DND-41 (cell line): ENCODE results near the gene CASR.

ENCODE experiments used
- ATAC-seq: fragments of 200-7000 bp; cut with Tn5 transposase; 3 replicates; pipeline ENCODE4 v1.9.1; 2021; ENCODE audit warnings: low read depth; ENCODE audit not compliant: insufficient read depth
- DNase-seq: peaks from one replicate; pipeline ENCODE4 v3.0.0-alpha.2; 2020
- H2AFZ ChIP-seq: 2 replicates; pipeline ENCODE4 v1.6.0; 2012; ENCODE audit warnings: low read depth, low read length
- H3K27ac ChIP-seq: 2 replicates; pipeline ENCODE4 v1.5.1; 2012; ENCODE audit warnings: low read length, inconsistent platforms
- H3K27me3 ChIP-seq: fragments of 200-600 bp; sonication (generic); 2 replicates; pipeline ENCODE4 v1.6.0; 2012; ENCODE audit warnings: low read length, mild to moderate bottlenecking, inconsistent platforms; ENCODE audit not compliant: insufficient read depth, poor library complexity
- H3K36me3 ChIP-seq: 2 replicates; pipeline ENCODE4 v1.5.1; 2012; ENCODE audit warnings: low read length, inconsistent platforms; ENCODE audit not compliant: insufficient read depth
- H3K4me1 ChIP-seq: 2 replicates; pipeline ENCODE4 v1.5.1; 2012; ENCODE audit warnings: mild to moderate bottlenecking, low read length; ENCODE audit not compliant: insufficient read depth
- H3K4me2 ChIP-seq: 2 replicates; pipeline ENCODE4 v1.6.0; 2012; ENCODE audit warnings: mild to moderate bottlenecking, moderate library complexity, low read length, inconsistent platforms; ENCODE audit not compliant: insufficient read depth
- H3K4me3 ChIP-seq, 2 experiments: fragments of 200-600 bp in 1 of 2; shearing (Covaris generic) in 1 of 2; 2 replicates each; pipeline ENCODE4 v1.5.1; 2012 to 2016; ENCODE audit warnings: inconsistent platforms in 2 of 2, low read length in 2 of 2, mild to moderate bottlenecking in 2 of 2, low read depth in 1 of 2, moderate library complexity in 1 of 2
- H3K79me2 ChIP-seq: 2 replicates; pipeline ENCODE4 v1.6.0; 2012; ENCODE audit warnings: low read length, inconsistent platforms; ENCODE audit not compliant: insufficient read depth
- H3K9ac ChIP-seq: 2 replicates; pipeline ENCODE4 v1.6.0; 2012; ENCODE audit warnings: low read depth, mild to moderate bottlenecking, inconsistent platforms, low read length, moderate library complexity
- H3K9me3 ChIP-seq: 2 replicates; pipeline ENCODE4 v1.5.1; 2012; ENCODE audit warnings: low read length, moderate library complexity, mild to moderate bottlenecking, inconsistent platforms; ENCODE audit not compliant: insufficient read depth, severe bottlenecking
- H4K20me1 ChIP-seq: 2 replicates; pipeline ENCODE4 v1.6.0; 2012; ENCODE audit warnings: low read length; ENCODE audit not compliant: insufficient read depth
- CTCF ChIP-seq: IDR thresholded peaks from 2 replicates; pipeline ENCODE4 v1.5.1; 2012; ENCODE audit warnings: borderline replicate concordance, low read length, moderate library complexity, mild to moderate bottlenecking; ENCODE audit not compliant: poor library complexity, severe bottlenecking; ENCODE audit errors: extremely low read depth
- EZH2 ChIP-seq: IDR thresholded peaks from 3 replicates; pipeline ENCODE4 v1.6.1; 2012; ENCODE audit warnings: borderline replicate concordance, low read depth, mild to moderate bottlenecking, moderate library complexity, low read length, inconsistent platforms; ENCODE audit not compliant: severe bottlenecking

Gene CASR

GRCh38 chr3:122214711-122215110 lies 31.2 kb downstream of the CASR start:
- TF ChIP-seq CTCF (no peak), EZH2 (no peak)
- no peak overlapping the region for H3K27ac ChIP-seq

GRCh38 chr3:122215592-122216298 lies 32.3 kb downstream of the CASR start:
- H3K4me3 ChIP-seq = no peak overlapping the region
- H3K27ac ChIP-seq = no peak overlapping the region
- DNase-seq (no peak), ATAC-seq (no peak)
- no peak overlapping the region for H2AFZ ChIP-seq
- H3K9ac ChIP-seq = no peak overlapping the region
- H3K4me2 ChIP-seq = no peak overlapping the region
- TF ChIP-seq EZH2 (no peak), CTCF (no peak)
- H3K9me3 ChIP-seq = no peaks in the 10 kb centered on the region
- H3K4me1 ChIP-seq = no peaks in the 10 kb centered on the region
- no peaks in the 10 kb centered on the region for H3K36me3 ChIP-seq
- no peaks in the 10 kb centered on the region for H4K20me1 ChIP-seq
- H3K27me3 ChIP-seq = no peaks in the 10 kb centered on the region
- H3K79me2 ChIP-seq = no peaks in the 10 kb centered on the region

More at GRCh38 chr3:122214711-122215110, 31.2 kb downstream of the CASR start:
- Histone ChIP-seq H3K27me3 (no peaks in the 10 kb centered on the region), H4K20me1 (no peaks in the 10 kb centered on the region), H3K9me3 (no peaks in the 10 kb centered on the region), H3K4me2 (no peak overlapping the region), H2AFZ (no peak overlapping the region), H3K4me3 (no peak overlapping the region), H3K9ac (no peak overlapping the region), H3K79me2 (no peaks in the 10 kb centered on the region), H3K36me3 (no peaks in the 10 kb centered on the region), H3K4me1 (no peaks in the 10 kb centered on the region)
- ATAC-seq (no peak), DNase-seq (no peak)

GRCh38 chr3:122217901-122218300 lies 34.4 kb downstream of the CASR start:
- ATAC-seq (no peak), DNase-seq (no peak)
- H3K4me3 ChIP-seq = no peak overlapping the region
- H3K79me2 ChIP-seq = no peaks in the 10 kb centered on the region
- no peaks in the 10 kb centered on the region for H3K9me3 ChIP-seq
- H3K4me2 ChIP-seq = no peak overlapping the region
- TF ChIP-seq EZH2 (no peak), CTCF (no peak)
- H3K4me1 ChIP-seq = no peaks in the 10 kb centered on the region
- H3K9ac ChIP-seq = no peak overlapping the region
- no peaks in the 10 kb centered on the region for H3K36me3 ChIP-seq
- H3K27me3 ChIP-seq = no peaks in the 10 kb centered on the region
- no peaks in the 10 kb centered on the region for H4K20me1 ChIP-seq
- H3K27ac ChIP-seq = no peak overlapping the region
- no peak overlapping the region for H2AFZ ChIP-seq

- H3K36me3 ChIP-seq = no peaks in the 10 kb centered on the region
- no peaks in the 10 kb centered on the region for H3K79me2 ChIP-seq
- H2AFZ ChIP-seq = no peak overlapping the region
- no peak overlapping the region for H3K4me2 ChIP-seq
- TF ChIP-seq CTCF = no peak
- TF ChIP-seq EZH2 = no peak
- DNase-seq = no peak
- no peak overlapping the region for H3K9ac ChIP-seq
- H3K4me1 ChIP-seq = no peaks in the 10 kb centered on the region
- H3K27me3 ChIP-seq = no peaks in the 10 kb centered on the region
- no peak overlapping the region for H3K4me3 ChIP-seq
- H3K9me3 ChIP-seq = no peaks in the 10 kb centered on the region
- no peak for ATAC-seq
- no peaks in the 10 kb centered on the region for H4K20me1 ChIP-seq
- H3K27ac ChIP-seq = no peak overlapping the region
Observed at GRCh38 chr3:122219242-122219872, 35.9 kb downstream of the CASR start.
